Fibroblast of skin of right biceps (primary cell): ENCODE measurements around the gene VWF.
"Not testable (repeated sequence)": the region's sequence is repeated elsewhere in the genome, so short reads cannot be mapped to it uniquely, and the experiment has no call there.

Experiments used
- DNase-seq: peaks from one replicate; pipeline ENCODE4 v3.0.0-alpha.2; 2013

VWF gene

DNA sequence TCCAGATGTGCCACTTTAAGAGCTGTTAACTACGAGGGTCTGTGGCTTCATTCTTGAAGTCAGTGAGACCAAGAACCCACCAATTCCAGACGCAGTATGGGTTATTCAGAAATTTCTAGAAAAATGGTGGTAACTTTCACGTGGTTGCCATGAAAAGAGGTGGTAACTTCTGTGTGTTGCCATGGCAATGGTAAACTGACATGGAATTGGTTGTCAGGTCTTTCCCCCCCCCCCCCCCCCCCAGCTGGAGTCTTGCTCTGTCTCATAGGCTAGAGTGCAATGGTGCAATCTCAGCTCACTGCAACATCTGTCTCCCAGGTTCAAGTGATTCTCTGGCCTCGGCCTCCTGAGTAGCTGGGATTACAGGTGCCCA is 18.8 kb upstream of the VWF start:
- DNase-seq, result no peak

GRCh38 chr12:6142368-6143302 is 18.2 kb upstream of the VWF start:
- DNase-seq, result not testable (repeated sequence)

- not testable (repeated sequence) for DNase-seq
These were observed 17.4 kb upstream of the VWF start for GRCh38 chr12:6141731-6142367.

GRCh38 chr12:6140651-6141447 is 16.4 kb upstream of the VWF start:
- DNase-seq, result no peak

DNA sequence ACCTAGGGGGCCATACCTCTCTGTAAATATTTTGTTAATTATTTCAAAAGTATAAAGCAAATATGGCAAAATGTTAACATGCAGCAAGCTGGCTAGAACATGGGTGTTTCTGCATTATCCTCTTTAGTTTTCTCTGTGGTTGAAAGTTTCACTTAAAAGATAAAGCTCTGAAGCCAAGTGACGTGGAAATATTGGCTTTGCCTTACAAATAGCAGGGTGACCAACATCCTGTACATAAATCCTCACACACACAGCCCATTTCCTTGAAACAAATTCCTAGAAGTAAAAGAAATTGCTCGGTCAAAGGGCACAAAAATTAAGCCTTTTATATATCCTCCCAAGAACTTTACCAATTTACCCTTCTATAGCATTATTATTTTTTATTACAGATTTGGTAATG is 10.6 kb upstream of the VWF start:
- DNase-seq, result no peak

DNA sequence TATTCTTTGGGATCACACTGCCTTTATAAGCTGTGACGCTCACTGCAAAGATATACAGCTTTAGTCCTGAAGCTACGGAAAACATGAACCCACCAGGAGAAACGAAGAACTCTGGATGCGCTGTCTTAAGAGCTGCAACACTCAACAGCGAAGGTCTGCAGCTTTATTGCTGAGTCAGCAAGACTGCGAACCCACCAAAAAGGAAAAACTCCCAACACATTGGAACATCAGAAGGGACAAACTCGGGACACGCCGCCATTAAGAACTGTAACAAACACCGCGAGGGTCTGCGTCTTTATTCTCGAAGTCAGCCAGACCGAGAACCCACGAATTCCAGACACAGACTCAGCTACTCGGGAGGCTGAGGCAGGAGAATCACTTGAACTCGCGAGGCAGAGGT is 9.2 kb upstream of the VWF start:
- DNase-seq, result no peak

DNA sequence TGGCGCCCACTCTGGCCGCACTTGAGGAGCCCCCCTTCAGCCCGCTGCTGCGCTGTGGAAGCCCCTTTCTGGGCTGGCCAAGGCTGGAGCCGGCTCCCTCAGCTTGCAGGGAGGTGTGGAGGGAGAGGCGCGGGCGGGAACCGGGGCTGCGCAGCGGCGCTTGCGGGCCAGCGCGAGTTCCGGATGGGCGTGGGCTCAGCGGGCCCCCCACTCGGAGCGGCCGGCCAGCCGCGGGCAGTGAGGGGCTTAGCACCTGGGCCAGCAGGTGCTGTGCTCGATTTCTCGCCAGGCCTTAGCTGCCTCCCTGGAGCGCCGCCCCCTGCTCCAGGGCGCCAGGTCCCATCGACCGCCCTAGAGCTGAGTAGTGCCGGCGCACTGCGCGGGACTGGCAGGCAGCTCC is 8.0 kb upstream of the VWF start:
- no peak for DNase-seq

DNA sequence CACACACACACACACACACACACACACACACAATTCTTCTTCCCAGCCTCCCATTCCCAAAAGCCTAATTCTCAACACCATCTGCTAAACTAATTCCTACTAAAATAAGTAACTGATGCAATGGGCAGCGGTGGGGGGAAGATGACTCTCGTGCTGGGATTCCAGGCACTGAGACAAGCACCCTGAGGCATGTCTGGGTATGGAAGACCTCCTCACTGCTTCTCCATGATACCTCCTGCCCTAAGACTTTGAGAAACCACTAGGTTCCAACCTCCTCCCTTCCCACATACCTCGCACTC is 789 bp upstream of the VWF start:
- DNase-seq, result no peak

DNA sequence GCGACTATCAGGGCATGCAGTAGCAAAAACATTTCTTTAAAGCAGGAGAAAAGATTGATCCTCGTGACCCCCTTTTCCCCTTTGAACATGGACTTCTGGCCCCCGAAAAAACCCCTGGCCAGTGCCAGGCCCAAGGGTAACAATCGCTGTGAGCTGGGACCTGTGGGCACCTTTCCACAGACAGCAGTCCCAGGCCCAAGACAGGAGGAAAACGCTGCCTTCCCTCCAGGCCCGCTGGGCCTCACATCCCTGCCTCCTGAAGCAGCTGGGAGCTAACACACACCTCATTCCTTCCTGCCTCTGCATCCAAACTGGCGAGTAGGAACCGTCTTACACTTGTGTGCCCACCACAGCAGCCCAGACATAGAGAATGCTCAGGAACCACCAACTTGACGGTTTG is 1.2 kb downstream of the VWF start:
- DNase-seq, result no peak

GRCh38 chr12:6122201-6122600 is 2.3 kb downstream of the VWF start:
- no peak for DNase-seq

- no peak for DNase-seq
These were observed 3.5 kb downstream of the VWF start for GRCh38 chr12:6120796-6121473.

DNA sequence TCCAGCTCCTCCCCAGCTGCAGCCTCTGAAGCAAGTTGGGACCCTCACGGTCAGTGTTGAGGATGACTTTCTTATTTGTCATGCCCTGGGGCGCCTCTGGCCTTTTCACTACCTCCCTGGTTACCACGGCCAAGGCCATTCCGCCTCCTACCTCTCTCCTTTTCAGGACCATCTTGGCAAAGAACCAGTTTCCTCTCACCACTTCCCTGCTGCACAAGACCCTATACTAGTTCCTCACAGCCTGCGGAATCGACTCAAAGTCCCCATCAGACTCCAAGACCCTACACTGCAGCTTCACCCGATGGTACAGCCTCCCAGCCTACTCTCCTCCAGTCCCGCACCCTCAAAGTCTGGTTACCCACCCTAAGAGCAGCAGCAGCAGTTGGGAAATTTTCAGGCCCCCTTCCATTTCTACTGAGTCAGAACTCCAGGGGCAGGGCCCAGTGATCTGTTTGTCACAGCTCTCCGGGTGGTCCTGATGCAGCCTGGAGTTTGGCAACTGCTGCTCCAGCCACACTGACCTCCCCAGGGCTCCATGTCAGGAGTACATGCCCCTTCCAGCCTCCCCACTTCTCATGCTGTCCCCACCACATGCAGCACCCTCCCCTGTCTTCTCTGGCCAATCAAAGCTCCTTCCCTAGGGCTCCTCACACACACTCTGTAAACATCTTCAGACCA is 5.4 kb downstream of the VWF start:
- no peak for DNase-seq

DNA sequence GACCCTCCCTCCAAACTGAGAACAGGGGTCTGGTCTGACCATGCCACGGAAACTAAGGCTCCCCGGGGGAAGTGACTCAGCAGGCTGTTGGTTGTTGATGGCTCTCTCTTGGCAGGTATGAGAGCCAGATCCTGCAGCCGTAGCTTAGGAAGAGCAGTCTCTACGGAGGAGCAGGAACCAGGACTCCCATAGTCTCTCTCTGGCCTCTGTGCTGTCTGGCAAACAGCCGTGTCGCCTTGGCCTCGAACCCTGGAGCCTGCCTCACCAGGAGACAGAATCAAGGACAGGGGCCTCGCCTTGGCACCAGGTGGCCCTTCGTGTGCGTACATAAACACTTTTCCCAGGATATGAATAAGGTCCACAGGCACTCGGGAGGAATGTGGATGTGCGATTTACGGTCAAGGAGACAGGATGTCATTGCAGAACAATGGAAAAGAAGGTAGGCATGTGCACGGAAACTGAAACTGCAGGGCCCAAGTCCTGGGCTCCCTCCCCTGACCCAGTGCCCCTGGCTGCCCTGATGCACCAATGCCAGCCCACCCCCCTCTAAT is 7.9 kb downstream of the VWF start:
- peak; percentile 57 for DNase-seq

DNA sequence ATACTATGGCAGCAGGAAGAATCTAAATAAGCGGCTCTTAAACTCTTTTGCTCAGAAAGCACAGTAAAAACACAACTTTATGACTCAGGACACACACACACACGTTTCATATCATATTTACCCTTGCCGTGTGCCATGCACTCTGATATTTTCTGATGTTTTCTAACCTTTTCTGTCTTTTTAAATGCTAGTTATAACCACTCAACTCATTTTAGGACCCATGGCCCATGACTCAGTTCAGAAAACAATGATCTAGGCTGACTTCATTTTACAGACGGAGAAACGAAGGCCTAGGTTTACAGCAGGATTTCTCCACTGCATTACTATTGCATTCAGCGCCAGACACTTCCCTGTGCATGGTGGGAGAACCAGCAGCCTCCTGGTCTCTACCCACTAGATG is 9.1 kb downstream of the VWF start:
- no peak for DNase-seq

DNA sequence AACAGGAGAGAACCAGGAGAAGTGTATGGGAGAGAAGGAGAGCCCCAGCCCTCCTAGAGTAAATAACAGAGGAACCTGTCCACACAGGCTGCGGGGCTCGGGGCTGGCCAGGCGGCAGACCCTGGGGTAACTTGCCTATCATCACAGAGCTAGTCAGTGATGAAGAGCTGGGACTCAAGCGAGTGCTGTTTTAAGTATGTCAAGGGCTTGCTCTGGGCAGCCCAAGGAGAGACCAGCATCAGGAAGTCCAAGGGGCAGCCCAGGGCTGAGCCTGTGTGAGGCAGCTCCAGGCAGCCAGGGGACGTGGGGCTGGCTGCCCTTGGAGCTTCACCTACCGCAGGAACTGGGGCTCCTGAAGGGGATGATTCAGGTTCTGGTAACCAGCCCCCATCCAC is 10.0 kb downstream of the VWF start:
- no peak for DNase-seq

- no peak for DNase-seq
These were observed 10.6 kb downstream of the VWF start for GRCh38 chr12:6113691-6114475.

GRCh38 chr12:6112004-6112403 is 12.5 kb downstream of the VWF start:
- DNase-seq, result no peak

- DNase-seq, result no peak
These were observed 14.5 kb downstream of the VWF start for GRCh38 chr12:6110006-6110405.

DNA sequence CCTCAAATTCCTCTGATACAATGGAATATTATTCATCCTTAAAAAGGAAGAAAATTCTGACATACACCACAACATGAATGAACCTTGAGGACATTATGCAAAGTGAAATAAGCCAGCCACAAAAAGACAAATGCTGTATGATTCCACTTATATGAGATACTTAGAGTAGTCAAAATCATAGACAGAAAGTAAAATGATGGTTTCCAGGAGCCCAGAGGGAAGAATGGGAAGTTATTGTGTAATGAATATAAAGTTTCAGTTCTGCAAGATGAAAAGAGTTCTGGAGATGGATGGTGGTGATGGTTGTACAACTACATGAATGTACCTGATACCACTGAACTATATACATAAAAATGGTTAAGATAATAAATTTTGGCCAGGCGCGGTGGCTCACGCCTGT is 18.3 kb downstream of the VWF start:
- DNase-seq, result no peak

- no peak for DNase-seq
These were observed 19.6 kb downstream of the VWF start for GRCh38 chr12:6104842-6105241.

- DNase-seq, result peak; percentile 52
These were observed 20.4 kb downstream of the VWF start for GRCh38 chr12:6104027-6104426.

- DNase-seq, result not testable (repeated sequence)
These were observed 22.4 kb downstream of the VWF start for GRCh38 chr12:6102021-6102420.
